ENCODE results near the gene POLR2H. TPM values are rescaled to one million over a fixed set of nuclear protein-coding genes. Genes with fewer than 3 reads are reported as not detected.

POLR2H gene
- total RNA-seq, 4 donors from 2014 or later = 74.4 to 206 (median 146) TPM

- Histone ChIP-seq H3K36me3 (no peaks in the 10 kb centered on the region), H3K4me3 (no peak overlapping the region), H3K9me3 (no peaks in the 10 kb centered on the region), H3K27me3 (no peaks in the 10 kb centered on the region), H3K27ac (no peak overlapping the region), H3K4me1 (no peaks in the 10 kb centered on the region)
- TF ChIP-seq CTCF (IDR thresholded peaks at IDR 0.05) = no peak
- TF ChIP-seq EP300 (IDR thresholded peaks at IDR 0.05; ENCODE audit: low read depth) = no peak
- no peak for TF ChIP-seq POLR2A (IDR thresholded peaks at IDR 0.05)
- no peak for TF ChIP-seq POLR2AphosphoS5 (IDR thresholded peaks at IDR 0.05)
- intact Hi-C loops (cut with DNase I; ENCODE audit: low total_unique reads) = loop anchor here (10.0 kb wide), 1 partner anchor 385 kb away; no protein-coding TSS in a partner anchor
- WGBS, 2 donors (ENCODE audit: low coverage in 1 of 2) = 51% methylated on average over 5 of the region's 5 CpGs; no CpG with 5 or more reads in 1 of the 2 donors
- no peak for DNase-seq
- in situ Hi-C loops (cut with MboI; ENCODE audit: low pct_ligation_motif_present in 1 of 4, low pct_unique_long_range_greater_than_20kb in 1 of 4, low sequenced_read_pairs in 3 of 4) = loop anchor here in 1 of 4 donors (25.0 kb wide), 1 partner anchor 398 kb away; no protein-coding TSS in a partner anchor
Observed at GRCh38 chr3:184389384-184389783, 27.9 kb downstream of the POLR2H start.

GRCh38 chr3:184389935-184390528 is 28.5 kb downstream of the POLR2H start:
- intact Hi-C loops (cut with DNase I; ENCODE audit: low total_unique reads) = loop anchor here (10.0 kb wide), 1 partner anchor 385 kb away; no protein-coding TSS in a partner anchor
- in situ Hi-C loops (cut with MboI; ENCODE audit: low pct_ligation_motif_present in 1 of 4, low pct_unique_long_range_greater_than_20kb in 1 of 4, low sequenced_read_pairs in 3 of 4) = loop anchor here in 1 of 4 donors (25.0 kb wide), 1 partner anchor 397 kb away; no protein-coding TSS in a partner anchor
- Histone ChIP-seq H3K27me3 (no peaks in the 10 kb centered on the region), H3K36me3 (no peaks in the 10 kb centered on the region), H3K4me1 (no peaks in the 10 kb centered on the region), H3K9me3 (no peaks in the 10 kb centered on the region), H3K27ac (no peak overlapping the region), H3K4me3 (no peak overlapping the region)
- TF ChIP-seq POLR2AphosphoS5 (IDR thresholded peaks at IDR 0.05) (no peak), CTCF (IDR thresholded peaks at IDR 0.05) (no peak), POLR2A (IDR thresholded peaks at IDR 0.05) (no peak), EP300 (IDR thresholded peaks at IDR 0.05; ENCODE audit: low read depth) (no peak)
- DNase-seq = no peak
- WGBS, 2 donors (ENCODE audit: low coverage in 1 of 2) = 86 to 88% methylated on average over 1 to 5 of the region's 5 CpGs

- Histone ChIP-seq H3K9me3 (no peaks in the 10 kb centered on the region), H3K27me3 (no peaks in the 10 kb centered on the region), H3K27ac (no peak overlapping the region), H3K4me1 (no peaks in the 10 kb centered on the region), H3K36me3 (no peaks in the 10 kb centered on the region), H3K4me3 (no peak overlapping the region)
- WGBS, 2 donors (ENCODE audit: low coverage in 1 of 2) = 73 to 80% methylated on average over 1 to 3 of the region's 3 CpGs
- intact Hi-C loops (cut with DNase I; ENCODE audit: low total_unique reads) = no loop called here
- in situ Hi-C loops (cut with MboI; ENCODE audit: low pct_ligation_motif_present in 1 of 4, low pct_unique_long_range_greater_than_20kb in 1 of 4, low sequenced_read_pairs in 3 of 4) = loop anchor here in 1 of 4 donors (25.0 kb wide), 1 partner anchor 396 kb away; no protein-coding TSS in a partner anchor
- TF ChIP-seq EP300 (IDR thresholded peaks at IDR 0.05; ENCODE audit: low read depth) = no peak
- TF ChIP-seq CTCF (IDR thresholded peaks at IDR 0.05) = no peak
- no peak for TF ChIP-seq POLR2AphosphoS5 (IDR thresholded peaks at IDR 0.05)
- no peak for TF ChIP-seq POLR2A (IDR thresholded peaks at IDR 0.05)
- no peak for DNase-seq
Observed at GRCh38 chr3:184391266-184391665, 29.8 kb downstream of the POLR2H start.

- Histone ChIP-seq H3K36me3 (no peaks in the 10 kb centered on the region), H3K4me1 (no peaks in the 10 kb centered on the region), H3K27ac (no peak overlapping the region), H3K9me3 (no peaks in the 10 kb centered on the region), H3K4me3 (no peak overlapping the region), H3K27me3 (no peaks in the 10 kb centered on the region)
- TF ChIP-seq POLR2A (IDR thresholded peaks at IDR 0.05) = no peak
- no peak for TF ChIP-seq POLR2AphosphoS5 (IDR thresholded peaks at IDR 0.05)
- no peak for TF ChIP-seq EP300 (IDR thresholded peaks at IDR 0.05; ENCODE audit: low read depth)
- TF ChIP-seq CTCF (IDR thresholded peaks at IDR 0.05) = no peak
- in situ Hi-C loops (cut with MboI; ENCODE audit: low pct_ligation_motif_present in 1 of 4, low pct_unique_long_range_greater_than_20kb in 1 of 4, low sequenced_read_pairs in 3 of 4) = loop anchor here in 1 of 4 donors (25.0 kb wide), 1 partner anchor 392 kb away; no protein-coding TSS in a partner anchor
- intact Hi-C loops (cut with DNase I; ENCODE audit: low total_unique reads) = no loop called here
- DNase-seq = no peak
- WGBS, 2 donors (ENCODE audit: low coverage in 1 of 2) = 82% methylated on average over 5 of the region's 5 CpGs; no CpG with 5 or more reads in 1 of the 2 donors
Observed at GRCh38 chr3:184395320-184395660, 33.8 kb downstream of the POLR2H start.

All from transverse colon (tissue), 4 donors.